NCI-H2227 (cell line): ENCODE data around the gene EXT2.

Experiments
- DNase-seq: peaks from one replicate; lab custom pipeline; 2025; ENCODE audit not compliant: unreplicated experiment; lab: John Stamatoyannopoulos, UW

EXT2 gene

GRCh38 chr11:44263738-44264437 is 168.4 kb downstream of the EXT2 start:
- no peak for DNase-seq

GRCh38 chr11:44264438-44264749 is 168.9 kb downstream of the EXT2 start:
- no peak for DNase-seq

GRCh38 chr11:44264761-44265160 is 169.3 kb downstream of the EXT2 start:
- no peak for DNase-seq

- DNase-seq = no peak
Measured at GRCh38 chr11:44266056-44266780, 170.7 kb downstream of the EXT2 start.

DNA sequence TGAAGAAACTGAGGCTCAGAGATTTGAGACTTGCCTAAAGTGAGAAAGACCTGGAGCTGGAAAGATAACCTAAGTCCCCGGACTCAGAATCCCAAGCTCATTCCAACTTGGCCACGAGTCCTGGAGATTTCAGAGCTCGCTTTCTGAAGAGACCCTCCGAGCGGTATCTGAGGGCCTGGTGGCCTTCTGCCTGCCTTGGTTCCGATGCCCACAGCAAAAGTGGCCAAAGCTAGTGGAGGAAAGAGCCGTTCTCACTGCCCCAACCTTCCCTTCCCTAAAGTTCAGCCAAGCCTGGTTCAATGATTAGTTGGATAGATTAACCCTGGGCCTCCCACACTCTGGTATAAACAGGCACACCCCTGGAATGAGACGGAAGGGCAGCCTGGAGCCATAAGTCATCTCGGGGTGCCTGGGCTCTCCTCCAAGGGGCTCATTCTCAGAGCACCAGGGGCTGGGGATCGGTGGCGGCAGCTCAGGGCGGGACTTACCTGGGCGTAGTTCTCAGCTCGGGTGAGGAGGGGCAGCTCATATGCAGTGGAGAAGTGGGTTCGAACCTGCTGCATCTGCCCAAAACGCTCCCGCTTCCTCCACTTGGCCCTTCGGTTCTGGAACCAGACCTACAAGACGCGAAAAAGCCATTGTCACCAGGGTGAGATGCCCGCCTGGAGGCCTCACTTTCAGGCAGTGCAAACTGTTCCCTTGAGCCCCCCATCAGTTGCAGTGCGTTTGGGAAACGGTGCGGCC is 171.7 kb downstream of the EXT2 start:
- no peak for DNase-seq

DNA sequence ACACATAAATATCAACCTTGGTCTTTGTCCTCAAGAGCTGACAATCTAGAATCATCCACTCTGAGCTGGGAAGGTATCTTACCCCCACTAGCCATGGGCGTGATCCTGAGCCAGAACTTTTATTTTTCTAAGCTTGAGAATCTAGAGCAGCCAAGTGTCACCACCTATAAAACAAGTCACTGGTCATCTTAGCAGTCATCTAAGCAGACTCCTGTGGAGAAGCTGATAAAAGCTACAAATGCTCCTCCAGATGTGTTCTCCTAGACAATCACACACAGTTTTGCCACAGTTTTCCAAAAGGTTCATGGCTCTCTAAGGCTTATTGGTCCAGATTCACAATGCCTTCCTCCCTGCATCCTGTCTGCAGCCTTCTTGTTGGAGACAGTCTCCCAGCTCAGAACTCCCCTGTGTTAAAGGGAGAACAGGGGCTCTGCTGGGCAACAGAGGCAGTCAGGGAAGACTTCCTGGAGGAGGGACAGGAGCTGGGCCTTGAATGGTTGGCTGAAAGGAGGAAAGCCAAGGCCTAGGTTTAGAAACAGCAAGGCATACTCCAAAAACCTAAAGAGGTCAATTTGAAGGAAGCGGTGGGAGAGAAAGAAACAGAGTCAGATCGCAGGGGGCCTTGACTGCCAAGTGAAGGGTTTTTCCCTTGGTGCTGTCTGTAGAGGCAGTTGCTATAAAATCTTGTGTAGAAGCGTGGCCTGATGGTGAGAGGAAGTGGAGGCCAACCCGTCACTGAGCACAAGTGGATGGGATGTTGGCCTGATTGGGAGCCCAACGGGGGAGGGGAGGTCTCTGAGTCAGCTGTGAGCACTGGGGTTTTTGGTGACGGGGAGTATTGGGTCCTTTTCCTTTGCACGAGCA is 172.5 kb downstream of the EXT2 start:
- DNase-seq = no peak

GRCh38 chr11:44268614-44269080 is 173.2 kb downstream of the EXT2 start:
- no peak for DNase-seq

DNA sequence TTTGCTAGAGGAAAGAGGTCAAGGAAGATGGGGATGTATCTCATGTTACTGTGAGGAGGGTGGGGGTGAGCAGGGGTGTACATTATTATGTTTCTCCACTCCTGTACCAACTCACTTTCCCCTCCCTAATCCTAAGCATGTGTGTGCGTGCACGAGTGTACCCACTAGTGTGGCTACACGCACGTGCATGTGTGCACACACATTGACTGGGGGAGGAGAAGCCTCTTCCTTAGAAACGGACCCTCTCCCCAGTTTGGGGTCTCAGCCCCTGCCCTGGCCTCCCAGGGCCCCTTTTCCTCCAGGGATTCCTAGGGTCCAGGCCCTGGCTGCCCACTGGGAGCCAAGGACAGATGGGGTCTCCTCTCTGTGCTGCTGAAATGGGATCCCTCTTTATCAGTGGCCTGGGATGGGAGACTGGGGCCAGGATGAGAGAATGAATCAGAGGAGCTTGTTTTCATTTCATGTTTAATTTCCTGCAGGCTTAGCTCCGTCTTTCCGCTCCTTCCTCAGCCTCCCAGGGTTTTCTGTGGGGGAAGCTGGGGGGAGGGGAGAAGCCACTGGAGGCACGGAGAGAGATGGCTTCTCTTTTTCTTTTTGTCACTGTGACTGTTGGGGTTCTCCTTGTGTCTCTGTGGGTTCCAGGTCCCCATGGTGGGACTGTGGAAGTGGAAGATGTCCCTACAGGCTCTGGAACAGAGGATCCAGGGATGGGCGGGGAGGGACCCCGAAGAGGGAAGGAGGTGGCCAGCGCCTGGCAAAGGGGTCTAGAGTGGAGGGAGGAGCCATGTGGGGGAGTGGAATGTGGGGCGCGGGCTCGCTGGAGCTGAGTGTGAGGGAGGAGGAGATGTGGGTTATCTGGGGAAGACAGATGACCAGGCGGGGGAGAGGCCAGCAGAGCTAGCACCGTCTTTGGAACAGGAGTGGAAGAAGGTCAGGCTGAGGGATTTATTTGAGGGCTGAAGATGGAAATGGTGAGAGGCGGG is 174.2 kb downstream of the EXT2 start:
- no peak for DNase-seq

DNA sequence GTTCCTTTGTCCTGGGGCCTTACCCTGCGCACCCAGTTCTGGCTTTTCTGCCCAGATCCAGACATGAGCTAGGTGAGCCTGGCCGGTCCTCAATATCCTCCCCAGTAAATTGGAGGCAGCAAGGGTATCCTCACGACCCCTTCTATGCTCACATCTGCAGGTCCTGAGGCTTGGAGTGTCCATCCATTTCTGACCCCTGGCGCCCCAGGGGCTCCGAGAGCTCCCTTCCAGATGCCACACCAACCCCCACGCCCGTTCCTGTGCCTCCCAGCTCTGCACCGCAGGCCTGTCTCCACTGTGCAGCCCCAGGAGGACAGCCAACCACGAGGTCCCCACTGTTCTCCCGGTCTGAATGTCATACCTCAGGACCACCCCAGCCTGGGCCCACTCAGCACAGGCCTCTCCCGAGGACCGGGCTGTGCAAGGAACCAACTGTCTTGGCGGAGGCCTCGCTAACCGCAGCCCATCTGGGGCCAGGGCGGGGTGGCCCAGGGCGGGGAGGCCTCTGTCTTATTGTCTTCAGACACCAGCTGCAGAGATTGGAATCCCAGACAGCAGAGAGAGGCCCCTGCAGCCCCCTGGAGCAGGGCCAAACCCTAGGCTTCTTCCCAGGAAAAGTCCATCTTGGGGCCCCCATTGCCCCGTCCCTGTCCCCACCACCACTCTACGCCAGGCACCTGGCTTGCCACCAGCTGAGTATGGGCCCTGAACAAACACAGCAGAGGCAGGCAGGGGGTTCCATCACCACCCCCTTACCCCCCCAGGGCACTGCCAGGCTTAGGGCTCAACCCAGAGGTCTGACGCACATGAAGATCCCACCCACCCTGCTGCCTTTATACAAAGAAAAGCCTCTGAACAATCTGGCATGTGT is 175.2 kb downstream of the EXT2 start:
- DNase-seq = no peak

- no peak for DNase-seq
Measured at GRCh38 chr11:44271286-44271685, 175.8 kb downstream of the EXT2 start.

- DNase-seq = no peak
Measured at GRCh38 chr11:44274404-44274803, 178.9 kb downstream of the EXT2 start.

DNA sequence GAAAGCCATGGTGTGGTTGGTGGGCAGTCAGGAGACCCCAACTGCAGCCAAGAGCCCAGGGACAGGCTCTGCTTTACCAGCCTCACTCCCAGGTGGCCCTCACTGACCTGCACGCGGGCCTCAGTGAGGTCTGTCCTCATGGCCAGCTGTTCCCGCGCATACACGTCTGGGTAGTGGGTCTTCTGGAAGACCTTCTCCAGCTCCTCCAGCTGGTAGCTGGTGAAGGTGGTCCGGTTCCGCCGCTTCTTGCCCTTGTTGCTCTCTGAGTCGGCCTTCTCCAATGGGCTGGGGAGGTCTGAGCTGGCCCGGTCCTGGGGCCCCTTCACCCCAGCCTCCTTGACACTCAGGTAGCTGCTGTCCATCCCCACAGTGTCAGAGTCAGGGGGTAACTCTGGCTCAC is 179.8 kb downstream of the EXT2 start:
- no peak for DNase-seq

GRCh38 chr11:44275961-44276550 is 180.6 kb downstream of the EXT2 start:
- DNase-seq = no peak

GRCh38 chr11:44277196-44278090 is 182.0 kb downstream of the EXT2 start:
- no peak for DNase-seq

GRCh38 chr11:44279483-44279882 is 184.0 kb downstream of the EXT2 start:
- DNase-seq = no peak

- no peak for DNase-seq
Measured at GRCh38 chr11:44280257-44280656, 184.8 kb downstream of the EXT2 start.

- DNase-seq = no peak
Measured at GRCh38 chr11:44281151-44281550, 185.7 kb downstream of the EXT2 start.

GRCh38 chr11:44282620-44283019 is 187.1 kb downstream of the EXT2 start:
- DNase-seq = no peak
